Stomach (tissue), 4 donors: ENCODE data around the gene PRICKLE1.

Source experiments
- POLR2A ChIP-seq, 4 donors: fragments of 450-650 bp; IDR thresholded peaks; one replicate each; pipeline ENCODE4 v1.6.1; 2016; ENCODE audit warnings: antibody characterized with exemption in 4 of 4, control low read depth in 2 of 4, mild to moderate bottlenecking in 1 of 4, moderate library complexity in 1 of 4
- TF ChIP-seq, protein P1 (sequence below), 7 experiments: fragments of 450-650 bp in 4 of 7; fragments of 200-600 bp in 3 of 7; sonication (generic) in 3 of 7; IDR thresholded peaks; one replicate each; pipeline ENCODE4 v1.5.1; 2016 to 2019; ENCODE audit warnings: antibody characterized with exemption in 7 of 7, control low read depth in 2 of 7, mild to moderate bottlenecking in 1 of 7

DNA sequence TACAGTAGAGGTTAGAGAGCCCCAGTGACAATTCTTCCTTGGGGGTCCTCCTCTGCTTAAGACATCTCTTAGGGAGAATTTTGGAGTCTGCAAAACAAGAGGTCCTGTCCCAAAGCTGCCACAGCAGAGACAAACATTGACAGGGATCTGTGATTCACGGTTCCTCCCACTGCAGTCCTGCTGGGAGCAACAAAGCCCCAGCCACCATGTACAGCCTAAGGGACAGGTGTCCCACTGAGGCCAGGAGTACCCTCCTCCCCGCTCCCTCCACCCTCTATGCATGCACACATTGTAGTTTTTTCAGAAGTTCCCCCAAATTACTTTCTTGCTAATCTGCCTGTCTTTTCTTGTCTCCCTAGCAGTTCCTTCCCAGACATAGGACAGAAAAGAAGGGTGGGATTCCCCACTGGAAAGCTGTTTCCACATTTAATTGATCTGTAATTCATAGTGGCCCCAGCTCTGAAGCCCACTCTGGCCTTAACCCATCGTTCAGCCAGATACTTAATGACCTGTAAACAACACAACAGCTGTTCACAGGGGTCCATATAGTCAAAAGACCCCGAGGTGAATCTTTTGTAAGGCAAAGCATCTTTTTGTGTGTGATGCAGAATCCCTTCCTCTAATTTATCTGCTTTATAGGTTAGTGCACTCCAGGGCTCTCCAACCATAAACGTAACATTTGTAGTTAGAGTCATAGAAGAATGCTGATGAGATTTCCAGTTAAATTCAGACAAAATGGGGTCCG, 13.9 kb upstream of the PRICKLE1 start:
- TF ChIP-seq, protein P1, sequence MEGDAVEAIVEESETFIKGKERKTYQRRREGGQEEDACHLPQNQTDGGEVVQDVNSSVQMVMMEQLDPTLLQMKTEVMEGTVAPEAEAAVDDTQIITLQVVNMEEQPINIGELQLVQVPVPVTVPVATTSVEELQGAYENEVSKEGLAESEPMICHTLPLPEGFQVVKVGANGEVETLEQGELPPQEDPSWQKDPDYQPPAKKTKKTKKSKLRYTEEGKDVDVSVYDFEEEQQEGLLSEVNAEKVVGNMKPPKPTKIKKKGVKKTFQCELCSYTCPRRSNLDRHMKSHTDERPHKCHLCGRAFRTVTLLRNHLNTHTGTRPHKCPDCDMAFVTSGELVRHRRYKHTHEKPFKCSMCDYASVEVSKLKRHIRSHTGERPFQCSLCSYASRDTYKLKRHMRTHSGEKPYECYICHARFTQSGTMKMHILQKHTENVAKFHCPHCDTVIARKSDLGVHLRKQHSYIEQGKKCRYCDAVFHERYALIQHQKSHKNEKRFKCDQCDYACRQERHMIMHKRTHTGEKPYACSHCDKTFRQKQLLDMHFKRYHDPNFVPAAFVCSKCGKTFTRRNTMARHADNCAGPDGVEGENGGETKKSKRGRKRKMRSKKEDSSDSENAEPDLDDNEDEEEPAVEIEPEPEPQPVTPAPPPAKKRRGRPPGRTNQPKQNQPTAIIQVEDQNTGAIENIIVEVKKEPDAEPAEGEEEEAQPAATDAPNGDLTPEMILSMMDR (IDR thresholded peaks at IDR 0.05): no peak
- no peak for TF ChIP-seq POLR2A (IDR thresholded peaks at IDR 0.05)
